GM18502 (cell line): ENCODE results near the gene TSPEAR.
"Not testable (repeated sequence)": the region's sequence is repeated elsewhere in the genome, so short reads cannot be mapped to it uniquely, and the experiment has no call there.

Experiments
- ATAC-seq: cut with Tn5 transposase; IDR thresholded peaks from one replicate; pipeline ENCODE4 v1.9.1; 2021; ENCODE audit warnings: mild to moderate bottlenecking; ENCODE audit not compliant: unreplicated experiment, poor library complexity

The TSPEAR gene

GRCh38 chr21:44704636-44705001, 6.8 kb downstream of the TSPEAR start:
- no peak for ATAC-seq

- no peak for ATAC-seq
Observed at GRCh38 chr21:44703731-44704635, 7.4 kb downstream of the TSPEAR start.

- ATAC-seq: no peak
Observed at GRCh38 chr21:44702973-44703730, 8.2 kb downstream of the TSPEAR start.

GRCh38 chr21:44702111-44702972, 9.0 kb downstream of the TSPEAR start:
- no peak for ATAC-seq

- no peak for ATAC-seq
Observed at GRCh38 chr21:44701541-44701940, 9.8 kb downstream of the TSPEAR start.

- ATAC-seq: no peak
Observed at GRCh38 chr21:44701023-44701400, 10.4 kb downstream of the TSPEAR start.

GRCh38 chr21:44700101-44701022, 11.0 kb downstream of the TSPEAR start:
- ATAC-seq: no peak

- no peak for ATAC-seq
Observed at GRCh38 chr21:44699502-44700001, 11.8 kb downstream of the TSPEAR start.

- no peak for ATAC-seq
Observed at GRCh38 chr21:44697811-44698734, 13.3 kb downstream of the TSPEAR start.

GRCh38 chr21:44697172-44697810, 14.1 kb downstream of the TSPEAR start, which contains the start of gene KRTAP10-12:
Gene KRTAP10-12, plus strand, starts transcription at chr21:44697172. Its CDS starts 30 bp downstream, at chr21:44697202.
- ATAC-seq: not testable (repeated sequence)

- ATAC-seq: no peak
Observed at GRCh38 chr21:44696572-44696971, 14.8 kb downstream of the TSPEAR start.

- ATAC-seq: no peak
Observed at GRCh38 chr21:44695641-44696040, 15.7 kb downstream of the TSPEAR start.

GRCh38 chr21:44695184-44695583, 16.2 kb downstream of the TSPEAR start:
- no peak for ATAC-seq

- no peak for ATAC-seq
Observed at GRCh38 chr21:44694776-44695175, 16.6 kb downstream of the TSPEAR start.

- ATAC-seq: no peak
Observed at GRCh38 chr21:44692798-44693512, 18.4 kb downstream of the TSPEAR start.

- ATAC-seq: no peak
Observed at GRCh38 chr21:44691686-44692085, 19.7 kb downstream of the TSPEAR start.

- not testable (repeated sequence) for ATAC-seq
Observed at GRCh38 chr21:44689740-44690139, 21.6 kb downstream of the TSPEAR start.
